HPDE6-E6E7 (cell line): Measurements from ENCODE around the gene MAGI2.

Source experiments
- DNase-seq: peaks from one replicate; pipeline ENCODE4 v3.0.0; 2011; ENCODE audit warnings: missing footprints; ENCODE audit errors: extremely low spot score

Gene MAGI2

DNA sequence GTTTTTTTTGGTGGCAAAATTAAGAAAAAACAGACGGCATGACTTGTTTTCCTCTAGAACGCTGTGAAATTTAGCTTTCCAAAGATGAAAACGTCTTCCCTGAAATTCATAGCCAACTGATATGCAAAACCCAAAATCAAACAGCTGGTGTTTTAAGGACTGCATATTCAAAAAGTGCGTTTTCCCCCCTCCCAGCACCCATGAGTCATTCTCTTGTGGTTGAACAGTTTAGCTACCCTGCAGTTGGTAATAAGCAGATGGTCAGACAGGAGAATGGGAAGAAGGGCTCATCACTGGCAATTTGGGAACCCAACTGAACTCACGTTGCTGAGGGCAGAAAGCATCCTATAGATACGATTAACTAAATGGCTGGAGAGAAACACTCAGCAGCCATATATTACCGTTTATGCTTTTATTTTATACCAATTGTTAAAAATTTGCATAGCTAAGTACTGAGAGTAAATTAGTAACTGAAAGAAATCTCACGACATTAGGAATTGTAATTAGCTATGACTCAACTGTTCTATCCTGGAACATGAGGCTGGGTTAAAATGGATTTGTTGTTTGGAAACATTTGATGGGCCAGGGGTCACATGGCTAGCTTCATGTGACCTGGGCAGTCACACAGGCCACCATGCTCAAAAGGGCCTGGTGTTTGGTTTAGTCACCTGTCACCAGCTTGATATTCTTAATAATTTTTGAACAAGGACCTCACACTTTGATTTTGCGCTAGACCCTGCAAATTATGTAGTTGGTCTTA, 1311.8 kb downstream of the MAGI2 start:
- no peak for DNase-seq

DNA sequence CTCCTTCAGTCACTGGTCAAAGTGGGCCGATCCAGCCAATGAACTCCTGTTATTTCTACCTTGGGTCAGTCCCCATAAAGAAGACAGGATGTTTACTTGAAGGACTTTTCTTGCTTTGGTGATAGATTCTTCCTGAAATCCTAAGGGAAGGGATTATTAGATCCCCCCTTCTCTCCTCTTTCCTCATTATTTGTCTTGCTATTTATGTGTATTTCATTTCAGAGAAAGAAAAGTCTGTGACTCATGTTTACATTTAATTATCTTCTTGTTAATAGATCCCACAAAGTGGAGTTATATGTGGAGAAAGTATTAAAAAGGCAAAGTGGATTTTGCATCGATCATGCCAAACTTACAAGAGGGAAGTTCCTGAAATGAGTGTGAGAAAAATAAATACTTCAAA, 1313.4 kb downstream of the MAGI2 start:
- DNase-seq: no peak

DNA sequence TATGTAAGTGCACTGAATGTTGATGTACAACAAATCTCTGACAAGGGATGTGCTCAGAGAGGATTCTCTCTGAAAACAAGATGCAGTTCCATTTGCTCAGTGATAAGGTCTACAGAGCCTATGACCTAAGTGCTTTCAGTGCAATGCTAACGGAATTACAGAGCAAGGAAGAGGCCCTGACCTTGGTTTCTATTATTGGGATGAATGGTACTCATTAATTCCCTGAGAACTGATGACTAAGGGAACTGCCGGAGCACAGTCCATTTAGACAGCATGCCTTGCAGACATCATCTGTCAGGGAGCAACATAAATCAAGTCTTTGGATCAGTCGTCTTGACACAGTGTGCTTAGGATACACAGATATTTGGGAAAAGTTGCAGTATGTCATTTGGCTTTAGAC, 1314.1 kb downstream of the MAGI2 start:
- no peak for DNase-seq

DNA sequence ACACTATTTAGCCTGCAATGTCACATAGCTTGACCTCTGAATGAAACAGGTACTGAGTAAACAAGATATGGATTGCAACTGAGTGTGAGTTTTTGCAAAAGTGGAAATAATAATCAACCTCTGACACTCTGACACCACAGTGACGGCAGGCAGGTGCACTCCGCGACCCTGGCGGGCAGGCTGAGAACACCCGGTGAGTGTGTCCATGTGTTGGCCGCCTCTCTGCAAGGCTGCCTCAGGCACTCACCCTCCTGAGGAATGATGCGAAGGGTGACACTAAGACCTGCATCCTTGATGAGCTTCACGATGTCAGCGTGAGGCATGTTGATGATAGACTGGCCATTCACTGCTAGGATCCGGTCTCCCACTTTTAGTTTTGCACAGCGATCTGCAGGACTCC, 1318.7 kb downstream of the MAGI2 start:
- DNase-seq: no peak

DNA sequence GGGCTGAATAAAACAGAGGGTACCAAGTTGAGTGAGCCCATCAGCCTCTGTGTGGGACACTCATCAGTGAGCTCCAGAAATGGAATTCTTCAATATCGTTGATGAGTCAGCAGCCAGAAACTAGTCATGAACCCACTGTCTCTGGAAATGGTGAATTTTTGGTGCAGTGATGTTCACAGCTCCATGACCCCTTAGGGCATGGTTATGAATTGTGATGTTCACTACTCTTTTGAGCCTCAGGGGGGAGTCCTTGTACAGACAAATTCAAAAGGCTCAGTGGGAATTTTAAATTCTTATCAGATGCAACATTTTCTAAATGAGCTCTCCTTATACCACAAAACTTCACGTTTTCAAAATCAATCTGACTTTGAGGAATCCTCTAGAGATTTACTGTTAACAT, 1319.2 kb downstream of the MAGI2 start:
- DNase-seq: peak; percentile 11

DNA sequence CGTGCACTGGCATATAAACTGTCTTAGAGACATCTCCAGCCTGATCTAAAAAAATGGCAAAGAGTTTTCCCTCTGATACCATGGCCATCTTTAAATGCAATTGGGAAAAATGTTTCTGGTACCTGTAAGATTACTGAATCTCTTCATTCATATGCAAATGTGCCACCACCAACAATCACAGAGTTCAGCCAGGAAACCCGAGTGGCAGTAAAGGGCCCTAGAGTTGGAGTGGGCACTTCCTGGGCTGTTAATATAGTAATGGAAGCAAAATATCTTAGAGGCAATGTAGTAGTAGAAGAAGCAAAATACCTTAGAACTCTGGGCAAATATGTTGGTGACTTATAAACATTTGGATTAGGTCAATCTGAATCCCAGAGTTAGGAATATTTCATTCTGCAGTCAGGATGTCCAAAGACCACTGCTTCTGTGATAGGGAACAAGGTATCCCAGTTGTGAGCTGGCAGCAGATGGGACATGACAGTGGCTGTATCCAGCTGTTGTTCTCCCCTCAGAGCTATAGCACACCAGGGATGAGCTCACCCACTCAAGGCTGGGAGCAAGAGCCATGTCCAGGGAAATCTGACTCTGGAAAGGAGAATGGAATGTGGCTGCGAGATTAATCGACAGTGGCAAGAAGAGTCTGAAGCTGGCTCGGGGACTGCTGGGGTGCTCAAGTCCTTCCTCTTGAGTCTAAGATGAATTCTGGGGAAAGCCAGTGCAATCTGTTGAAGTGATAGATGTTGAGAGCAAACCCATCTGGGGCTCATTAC, 1322.8 kb downstream of the MAGI2 start:
- DNase-seq: no peak

DNA sequence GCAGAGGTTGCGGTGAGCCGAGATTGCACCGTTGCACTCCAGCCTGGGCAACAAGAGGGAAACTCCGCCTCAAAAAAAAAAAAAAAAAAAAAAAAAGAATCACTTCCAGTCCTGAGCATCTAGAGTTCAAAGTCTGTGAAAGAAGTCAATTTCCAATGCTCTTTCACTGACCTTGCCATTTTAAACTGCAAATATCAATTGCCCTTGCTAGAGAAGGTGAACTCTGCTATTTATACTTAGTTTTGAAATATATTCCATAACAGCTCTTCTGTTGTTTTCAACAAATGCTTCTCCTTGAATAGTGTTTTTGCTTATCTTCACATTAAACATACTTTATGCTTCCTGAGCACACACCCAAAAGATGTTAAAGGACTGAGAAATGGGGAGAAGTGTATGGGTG, 1323.6 kb downstream of the MAGI2 start:
- DNase-seq: no peak

DNA sequence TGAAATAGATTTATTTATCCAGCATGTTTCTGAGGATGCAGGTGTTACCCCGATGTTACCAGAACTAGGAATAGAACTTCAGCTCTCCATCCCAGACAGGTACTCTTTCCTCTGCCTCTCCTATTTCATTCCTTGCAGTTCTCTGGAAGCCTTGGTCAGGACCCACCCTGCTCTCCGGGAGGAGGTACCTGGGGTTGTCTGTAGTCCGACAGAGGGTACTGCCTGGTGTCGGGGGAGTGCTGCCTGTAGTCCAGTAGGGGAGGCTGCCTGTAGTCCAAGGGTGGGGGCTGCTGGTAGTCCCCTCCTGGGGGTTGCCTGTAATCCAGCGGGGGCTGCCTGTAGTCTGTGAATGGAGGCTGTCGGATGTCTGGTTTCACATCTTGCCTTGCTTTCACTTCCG, 1326.5 kb downstream of the MAGI2 start:
- DNase-seq: no peak

DNA sequence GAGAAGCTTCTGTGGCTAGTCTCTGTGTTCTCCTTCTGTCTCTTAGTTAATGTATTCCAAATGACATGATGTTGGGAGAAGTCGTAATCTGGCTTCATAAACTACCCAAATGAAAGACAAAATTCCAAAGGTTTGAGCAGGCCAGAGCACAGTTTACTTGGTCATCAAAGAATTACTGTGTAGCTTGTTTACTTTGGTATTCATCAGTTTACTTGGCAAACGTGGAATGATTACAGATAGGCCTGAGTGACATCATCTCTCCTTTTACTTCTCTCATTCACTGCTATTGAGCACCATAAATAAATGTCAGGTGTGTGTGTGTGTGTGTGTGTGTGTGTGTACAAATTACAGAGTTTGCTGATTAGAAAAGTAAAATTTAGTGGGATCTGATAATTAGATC, 1327.6 kb downstream of the MAGI2 start:
- no peak for DNase-seq

DNA sequence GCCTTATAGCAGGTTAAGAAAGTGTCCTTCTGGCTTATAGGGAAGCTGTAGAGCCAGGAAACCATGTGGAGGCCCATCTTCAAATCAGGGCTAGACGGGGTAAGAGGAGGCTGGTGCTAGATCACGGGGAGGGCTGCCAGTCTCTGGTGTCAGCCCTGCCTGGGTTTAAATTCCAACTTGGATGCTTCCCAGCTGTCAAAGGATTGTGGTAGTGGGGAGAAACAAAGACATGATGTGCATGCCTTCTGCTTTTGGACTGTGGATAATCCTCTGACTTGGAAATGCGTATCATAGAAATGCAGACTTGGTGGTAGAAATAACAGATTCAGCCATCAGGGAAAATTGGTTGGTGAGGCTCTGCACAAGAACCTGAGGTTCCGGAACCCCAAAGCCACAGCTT, 1329.3 kb downstream of the MAGI2 start:
- DNase-seq: no peak

DNA sequence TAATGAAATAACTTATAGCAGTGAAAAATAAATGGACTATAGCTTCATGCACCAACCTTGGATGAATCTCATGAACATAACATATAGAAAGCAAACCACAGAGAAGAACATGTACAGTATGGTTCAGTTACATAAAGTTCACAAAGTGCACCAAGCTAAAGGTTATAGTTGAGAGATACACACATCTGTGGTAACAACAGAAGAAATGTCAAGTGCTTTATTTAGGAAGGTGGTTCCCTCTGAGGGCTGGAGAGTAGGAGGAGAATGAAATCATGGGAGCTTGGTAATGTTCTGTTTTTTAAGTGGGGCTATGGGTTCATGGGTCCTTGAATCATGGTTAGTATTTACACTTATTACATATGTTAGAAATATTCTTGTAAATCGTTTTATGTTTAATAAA, 1331.6 kb downstream of the MAGI2 start:
- no peak for DNase-seq

DNA sequence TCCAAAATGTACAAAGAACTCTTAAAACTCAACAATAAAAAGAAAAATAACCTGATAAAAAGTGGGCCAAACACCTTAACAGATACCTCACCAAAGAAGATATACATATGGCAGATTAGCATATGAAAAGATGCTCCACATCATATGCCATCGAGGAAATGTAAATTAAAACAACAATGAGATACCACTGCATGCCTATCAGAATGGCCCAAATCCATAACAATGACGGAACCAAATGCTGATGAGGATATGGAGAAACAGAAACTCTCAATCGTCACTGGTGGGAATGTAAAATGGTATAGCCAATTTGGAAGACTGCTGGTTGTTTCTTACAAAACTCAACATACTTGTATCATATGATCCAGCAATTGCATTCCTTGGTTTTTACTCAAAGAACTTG, 1335.0 kb downstream of the MAGI2 start:
- DNase-seq: no peak

DNA sequence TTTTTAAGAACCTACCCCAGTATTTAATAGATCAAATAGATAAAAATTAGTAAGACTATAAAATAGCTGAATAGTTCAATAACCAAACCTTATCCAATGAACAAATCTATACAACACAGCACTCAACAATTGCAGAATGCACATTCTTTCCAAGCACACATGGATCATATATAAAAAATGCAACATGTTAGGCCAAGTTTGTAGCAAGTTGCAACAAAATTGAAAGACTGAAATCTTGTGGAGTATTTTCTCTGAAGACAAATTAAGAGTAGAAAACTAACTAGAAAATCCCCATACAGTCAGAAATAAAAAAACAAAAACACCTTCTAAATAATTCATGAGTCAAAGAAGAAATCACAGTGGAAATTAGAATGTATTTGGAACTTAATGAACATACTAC, 1337.6 kb downstream of the MAGI2 start:
- no peak for DNase-seq

DNA sequence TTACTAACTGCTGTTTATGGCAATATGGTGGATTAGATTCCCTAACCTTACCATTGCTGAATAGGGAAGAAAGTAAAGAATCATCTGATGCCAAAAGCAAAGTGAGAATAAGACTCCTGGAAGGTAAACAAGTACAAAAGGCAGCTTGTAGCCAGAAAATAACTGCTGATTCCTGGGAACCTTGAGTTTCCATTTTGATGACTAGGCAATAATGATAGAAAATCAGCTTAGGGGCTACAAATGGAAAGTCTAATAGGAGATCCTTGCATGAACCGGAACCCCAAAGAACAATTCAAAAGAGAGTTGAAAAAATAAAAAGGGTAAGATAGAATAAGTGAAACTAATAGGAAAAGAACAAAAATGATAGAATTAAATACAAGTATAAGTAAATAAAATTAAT, 1338.5 kb downstream of the MAGI2 start:
- no peak for DNase-seq

DNA sequence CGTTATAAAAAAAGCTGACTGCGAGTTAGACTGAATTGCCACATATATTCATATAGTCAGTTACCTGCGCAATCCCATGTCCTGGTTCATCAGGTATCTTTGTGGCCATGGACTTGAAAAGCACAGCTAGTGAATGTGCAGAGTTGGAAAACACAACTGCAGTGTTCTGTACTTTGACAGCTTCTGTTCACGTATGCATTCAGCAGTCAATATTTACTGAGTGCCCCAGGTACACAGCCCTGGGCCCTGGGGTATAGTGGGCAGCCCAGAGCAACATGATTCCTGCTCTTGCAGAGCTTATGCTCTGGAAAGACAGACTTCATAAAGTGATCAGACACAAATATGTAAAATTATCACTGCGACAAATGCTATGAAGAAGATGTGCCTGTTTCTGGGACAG, 1341.0 kb downstream of the MAGI2 start:
- DNase-seq: no peak

DNA sequence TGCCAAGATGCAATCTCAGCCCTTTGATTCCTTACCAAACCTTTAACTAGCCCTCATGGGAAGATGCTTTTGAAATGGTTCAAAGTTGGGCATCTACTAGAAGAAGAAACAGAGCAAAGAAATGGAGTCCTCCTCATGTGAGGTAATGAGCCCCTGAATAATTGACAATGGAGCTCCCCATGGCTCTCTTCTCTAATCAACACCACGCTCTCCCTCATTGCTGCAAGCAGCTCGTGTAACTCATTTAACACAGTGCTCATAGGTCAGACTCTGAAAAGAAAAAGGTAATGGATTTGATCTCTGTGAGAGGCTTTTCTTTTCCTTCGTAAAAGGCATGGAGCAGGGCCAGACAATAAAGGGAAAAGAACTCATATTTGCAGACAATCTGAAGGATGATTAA, 1342.1 kb downstream of the MAGI2 start:
- no peak for DNase-seq

DNA sequence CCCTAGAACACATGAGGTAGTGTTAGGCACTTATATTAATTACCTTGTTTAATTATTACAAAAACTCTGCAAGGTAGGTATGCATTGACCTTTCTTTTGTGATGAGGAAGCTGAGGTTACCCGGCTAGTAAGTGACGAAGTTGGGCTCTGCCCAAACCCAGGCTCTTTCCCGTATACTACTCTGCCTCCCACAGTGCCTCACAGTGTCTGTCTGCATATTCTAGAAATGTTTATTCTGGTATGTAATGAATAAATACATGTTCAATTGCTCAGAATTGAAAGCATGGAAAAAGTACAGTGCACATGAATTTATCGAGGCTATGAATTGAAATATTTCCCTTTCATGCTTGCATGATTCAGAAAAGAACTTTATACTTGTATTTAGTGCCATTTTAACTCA, 1350.0 kb downstream of the MAGI2 start:
- no peak for DNase-seq

DNA sequence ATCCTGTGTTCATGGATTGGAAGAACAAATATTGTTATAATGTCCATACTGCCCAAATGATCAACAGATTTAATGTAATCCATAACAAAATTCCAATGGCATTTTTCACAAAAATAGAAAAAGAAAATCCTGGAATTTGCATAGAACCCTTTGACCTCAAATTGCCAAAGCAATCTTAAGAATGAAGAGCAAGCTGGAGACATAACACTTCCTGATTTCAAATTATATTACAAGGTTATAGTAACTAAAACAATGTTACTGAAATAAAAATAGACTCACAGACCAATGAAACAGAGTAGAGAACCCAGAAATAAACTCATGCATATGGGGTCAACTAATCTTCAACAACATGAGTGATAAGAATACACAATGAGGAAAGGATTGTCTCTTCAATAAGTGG, 1352.4 kb downstream of the MAGI2 start:
- no peak for DNase-seq

DNA sequence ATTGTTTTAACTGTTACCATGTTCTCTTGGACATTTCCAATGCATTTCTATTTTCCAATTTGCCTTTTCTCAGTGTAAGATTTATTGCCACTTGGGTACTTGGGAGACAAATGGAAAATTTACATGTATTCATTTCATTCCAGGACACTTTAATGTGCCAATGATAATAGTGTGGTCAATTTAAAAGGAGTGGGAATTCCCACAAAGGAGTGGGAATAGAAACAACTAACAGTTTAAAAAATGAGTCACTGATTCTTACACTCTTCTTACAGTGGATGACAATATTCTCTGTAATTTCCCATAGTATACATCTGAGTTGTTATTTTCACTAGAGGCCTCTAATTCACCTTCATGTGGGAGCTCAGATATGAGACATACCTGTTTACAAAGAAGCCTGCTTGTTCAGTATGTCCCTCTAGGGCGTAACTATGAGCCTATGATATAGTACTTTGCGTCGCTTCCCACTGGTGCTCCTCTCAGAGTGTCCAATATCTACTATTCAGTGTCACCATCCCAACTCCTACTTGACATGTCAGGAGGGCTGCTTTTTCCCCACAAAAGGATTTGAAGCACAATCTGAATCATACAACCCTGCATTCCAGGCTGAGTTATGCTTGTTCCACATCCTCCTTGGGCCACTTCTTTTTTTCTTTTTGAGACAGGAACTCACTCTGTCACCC, 1353.6 kb downstream of the MAGI2 start:
- no peak for DNase-seq

DNA sequence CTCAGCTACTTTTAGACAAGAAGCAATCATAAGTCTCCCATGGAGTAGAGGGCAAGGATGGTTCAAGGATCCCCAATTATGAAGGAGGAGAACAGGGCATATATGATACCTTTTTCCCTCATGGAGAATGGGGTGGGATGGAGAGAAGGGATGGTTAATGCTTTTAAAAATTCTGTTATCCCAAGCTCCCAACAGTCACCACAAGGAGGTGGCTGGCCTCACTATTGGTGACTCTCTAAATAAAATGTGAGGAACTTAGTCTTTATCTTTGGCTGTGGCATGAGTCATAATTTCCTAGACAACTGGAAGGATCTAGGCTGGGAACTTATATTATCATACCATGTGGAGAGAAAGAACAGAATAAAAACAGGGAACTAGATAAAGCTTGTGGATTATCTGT, 1357.9 kb downstream of the MAGI2 start:
- DNase-seq: no peak

DNA sequence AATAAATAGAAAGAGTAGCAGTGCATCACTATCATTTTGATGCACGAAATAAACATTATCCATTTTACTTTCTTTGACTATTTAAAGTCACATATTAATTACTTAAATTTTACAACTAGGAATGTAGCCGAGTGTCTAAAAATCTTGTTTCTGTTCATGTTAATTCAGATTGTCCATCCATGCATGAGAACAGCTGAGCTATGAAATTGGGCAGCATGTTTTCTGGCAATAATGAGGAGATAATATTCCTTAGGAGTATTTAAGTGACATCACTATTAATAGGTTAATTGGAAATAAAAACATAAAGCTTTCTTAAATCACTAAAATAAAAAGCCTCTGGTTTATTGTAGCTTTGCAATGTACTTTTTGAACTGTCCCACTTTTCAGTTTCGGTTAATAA, 1361.1 kb downstream of the MAGI2 start:
- DNase-seq: no peak

DNA sequence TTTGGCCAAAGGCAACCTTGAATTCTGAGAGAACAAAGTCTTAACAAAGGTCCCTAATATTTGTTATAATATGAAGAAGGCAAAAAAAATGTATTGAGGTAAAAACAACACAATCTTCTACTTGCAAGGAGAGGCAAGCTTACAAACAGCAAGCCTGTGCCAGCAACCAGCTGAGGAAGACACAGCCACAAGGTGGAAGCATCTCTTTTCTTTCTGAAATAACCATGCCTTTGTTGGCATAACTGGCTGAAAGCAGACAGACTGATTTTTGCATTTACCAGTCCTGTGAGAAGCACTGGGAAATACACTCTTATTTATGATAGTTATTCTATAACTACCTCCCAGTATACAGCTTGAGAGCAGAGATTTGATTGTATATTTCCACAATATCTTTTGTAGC, 1362.9 kb downstream of the MAGI2 start:
- DNase-seq: no peak
